22Rv1 (cell line): ENCODE data around the gene ZBED4.

ENCODE experiments used
- CTCF ChIP-seq: fragments of 450-650 bp; IDR thresholded peaks from 2 replicates; pipeline ENCODE4 v1.5.1; 2017; ENCODE audit warnings: mild to moderate bottlenecking
- ZFX ChIP-seq: fragments of 450-650 bp; IDR thresholded peaks from 2 replicates; pipeline ENCODE4 v1.6.1; 2017; ENCODE audit warnings: antibody characterized with exemption, borderline replicate concordance

- TF ChIP-seq CTCF (no peak), ZFX (no peak)
Observed at GRCh38 chr22:49881856-49882255, 28.2 kb downstream of the ZBED4 start.
